ENCODE data around the gene ARNT2. TPM values are rescaled to one million over a fixed set of nuclear protein-coding genes. Genes with fewer than 3 reads are reported as not detected.

Gene ARNT2
- total and polyA plus RNA-seq, 3 donors from 2014 or later, result 34.3 to 58.7 (median 50.2) TPM

DNA sequence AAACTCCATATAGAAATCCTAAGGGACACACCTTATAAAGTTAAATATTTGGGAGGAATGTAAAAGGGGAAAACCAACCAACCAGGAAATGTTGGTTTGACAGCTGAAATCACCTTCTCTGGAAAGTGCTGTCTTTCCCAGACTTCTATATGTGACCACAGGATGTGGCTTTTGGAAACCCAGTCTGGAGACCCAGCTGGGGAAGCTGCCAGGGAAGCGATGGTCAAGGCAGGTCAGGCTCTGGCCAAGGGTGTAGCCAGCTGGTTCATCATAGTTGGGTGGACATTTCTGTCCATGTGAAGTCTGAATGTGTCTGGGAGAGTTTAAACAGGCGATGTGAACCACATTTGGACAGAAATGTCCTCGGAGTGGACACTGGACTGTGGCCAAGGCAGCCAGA is 73.9 kb downstream of the ARNT2 start:
- 91 to 93% methylated on average over 3 of the region's 3 CpGs for WGBS, 2 donors
- no peaks in the 10 kb centered on the region for H3K36me3 ChIP-seq (ENCODE audit: low read depth, missing control alignments)
- H3K9me3 ChIP-seq, result no peaks in the 10 kb centered on the region
- H3K27me3 ChIP-seq, result no peaks in the 10 kb centered on the region
- no peak overlapping the region for H3K4me3 ChIP-seq
- H3K27ac ChIP-seq, result no peak overlapping the region
- no peak for DNase-seq
- H3K4me1 ChIP-seq, result peaks cover 10% of the 10 kb centered on the region
- intact Hi-C loops (cut with DNase I; ENCODE audit: low total_unique reads), result no loop called here
- TF ChIP-seq POLR2A (IDR thresholded peaks at IDR 0.05), result no peak
- TF ChIP-seq, protein P1, sequence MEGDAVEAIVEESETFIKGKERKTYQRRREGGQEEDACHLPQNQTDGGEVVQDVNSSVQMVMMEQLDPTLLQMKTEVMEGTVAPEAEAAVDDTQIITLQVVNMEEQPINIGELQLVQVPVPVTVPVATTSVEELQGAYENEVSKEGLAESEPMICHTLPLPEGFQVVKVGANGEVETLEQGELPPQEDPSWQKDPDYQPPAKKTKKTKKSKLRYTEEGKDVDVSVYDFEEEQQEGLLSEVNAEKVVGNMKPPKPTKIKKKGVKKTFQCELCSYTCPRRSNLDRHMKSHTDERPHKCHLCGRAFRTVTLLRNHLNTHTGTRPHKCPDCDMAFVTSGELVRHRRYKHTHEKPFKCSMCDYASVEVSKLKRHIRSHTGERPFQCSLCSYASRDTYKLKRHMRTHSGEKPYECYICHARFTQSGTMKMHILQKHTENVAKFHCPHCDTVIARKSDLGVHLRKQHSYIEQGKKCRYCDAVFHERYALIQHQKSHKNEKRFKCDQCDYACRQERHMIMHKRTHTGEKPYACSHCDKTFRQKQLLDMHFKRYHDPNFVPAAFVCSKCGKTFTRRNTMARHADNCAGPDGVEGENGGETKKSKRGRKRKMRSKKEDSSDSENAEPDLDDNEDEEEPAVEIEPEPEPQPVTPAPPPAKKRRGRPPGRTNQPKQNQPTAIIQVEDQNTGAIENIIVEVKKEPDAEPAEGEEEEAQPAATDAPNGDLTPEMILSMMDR (IDR thresholded peaks at IDR 0.05), result no peak

DNA sequence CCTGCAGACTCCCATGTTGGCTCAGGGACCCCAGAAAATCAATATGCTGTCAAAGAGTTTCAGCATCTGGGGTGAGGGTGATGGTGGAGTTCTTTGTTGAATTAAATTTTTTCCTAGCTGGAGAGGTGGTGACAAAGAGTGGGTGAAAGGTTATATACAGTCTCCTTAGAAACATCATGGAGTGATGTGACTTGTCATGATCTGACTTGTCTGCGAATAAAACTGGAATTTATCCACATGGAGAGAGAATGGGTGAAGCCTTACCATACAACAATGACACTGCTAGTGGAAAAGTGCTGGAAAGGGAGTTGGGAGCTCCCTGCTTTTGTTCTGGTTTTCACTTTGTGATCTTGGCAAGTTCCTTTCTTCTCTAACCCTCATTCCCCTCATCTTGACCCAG is 75.0 kb downstream of the ARNT2 start:
- Histone ChIP-seq H3K9me3 (no peaks in the 10 kb centered on the region), H3K27ac (no peak overlapping the region), H3K27me3 (no peaks in the 10 kb centered on the region), H3K4me1 (peaks cover 16% of the 10 kb centered on the region), H3K4me3 (no peak overlapping the region), H3K36me3 (ENCODE audit: low read depth, missing control alignments) (no peaks in the 10 kb centered on the region)
- intact Hi-C loops (cut with DNase I; ENCODE audit: low total_unique reads), result no loop called here
- no peak for DNase-seq
- 82 to 97% methylated on average over 1 of the region's 1 CpG for WGBS, 2 donors
- TF ChIP-seq, protein P1 (IDR thresholded peaks at IDR 0.05), result no peak
- no peak for TF ChIP-seq POLR2A (IDR thresholded peaks at IDR 0.05)

DNA sequence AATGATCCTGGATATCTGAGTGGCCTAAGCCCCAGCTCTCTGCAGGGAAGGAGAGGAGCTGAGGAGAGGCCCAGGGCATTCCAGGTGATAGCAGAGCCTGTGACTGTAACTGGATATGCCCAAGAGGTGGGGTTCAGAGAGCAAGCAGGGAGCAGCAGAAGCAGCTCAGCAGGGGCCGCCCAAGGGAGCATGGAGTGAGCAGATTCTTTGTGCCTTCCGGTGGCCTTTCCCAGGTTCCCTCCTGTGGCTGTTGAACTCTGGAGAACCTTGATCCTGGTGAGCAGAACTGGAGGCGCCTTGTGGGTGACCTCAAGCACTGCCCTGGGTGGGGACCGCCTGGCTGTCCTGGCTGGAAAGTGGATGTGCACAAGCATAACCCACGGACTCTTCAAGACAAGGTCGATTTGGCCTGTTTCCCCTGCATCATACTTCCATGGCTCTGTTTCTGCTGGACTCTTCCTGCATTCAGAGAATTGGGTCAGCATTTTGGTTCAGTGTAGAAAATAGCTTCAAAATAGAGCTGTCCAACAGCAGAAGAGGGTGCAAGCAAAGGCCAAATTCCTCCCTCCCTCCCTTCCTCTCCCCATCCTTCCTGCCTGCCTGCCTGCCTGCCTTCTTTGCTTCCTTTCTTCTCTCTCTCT is 76.1 kb downstream of the ARNT2 start:
- Histone ChIP-seq H3K27me3 (no peaks in the 10 kb centered on the region), H3K4me1 (peaks cover 19% of the 10 kb centered on the region), H3K4me3 (no peak overlapping the region), H3K9me3 (no peaks in the 10 kb centered on the region), H3K36me3 (ENCODE audit: low read depth, missing control alignments) (no peaks in the 10 kb centered on the region), H3K27ac (no peak overlapping the region)
- 50 to 61% methylated on average over 5 to 6 of the region's 6 CpGs for WGBS, 2 donors
- intact Hi-C loops (cut with DNase I; ENCODE audit: low total_unique reads), result no loop called here
- TF ChIP-seq, protein P1 (IDR thresholded peaks at IDR 0.05), result no peak
- no peak for TF ChIP-seq POLR2A (IDR thresholded peaks at IDR 0.05)
- peak; percentile 63 for DNase-seq

DNA sequence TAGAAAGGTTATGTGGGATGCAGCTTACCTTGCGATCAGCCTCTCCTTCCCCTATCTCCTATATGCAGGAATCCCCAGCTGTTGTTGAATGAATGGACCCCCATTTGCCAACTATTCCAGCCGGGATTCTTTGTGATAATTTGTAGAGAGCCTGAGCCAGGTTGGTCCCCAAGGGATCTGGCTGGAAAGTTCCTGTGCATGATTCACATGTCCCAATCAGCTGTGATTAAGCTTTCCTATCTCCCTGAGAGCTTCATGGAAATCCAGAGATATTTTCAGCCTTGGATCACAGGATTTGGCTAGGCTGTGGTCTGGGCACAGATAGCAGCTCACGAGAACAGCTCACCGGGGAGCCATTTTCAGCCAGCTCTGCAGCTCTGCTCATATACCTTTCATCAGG is 76.7 kb downstream of the ARNT2 start:
- WGBS, 2 donors, result 33 to 41% methylated on average over 2 to 4 of the region's 4 CpGs
- Histone ChIP-seq H3K9me3 (no peaks in the 10 kb centered on the region), H3K27me3 (no peaks in the 10 kb centered on the region), H3K4me1 (peaks cover 19% of the 10 kb centered on the region), H3K4me3 (no peak overlapping the region), H3K27ac (no peak overlapping the region), H3K36me3 (ENCODE audit: low read depth, missing control alignments) (no peaks in the 10 kb centered on the region)
- TF ChIP-seq, protein P1 (IDR thresholded peaks at IDR 0.05), result no peak
- TF ChIP-seq POLR2A (IDR thresholded peaks at IDR 0.05), result no peak
- DNase-seq, result peak; percentile 65
- intact Hi-C loops (cut with DNase I; ENCODE audit: low total_unique reads), result no loop called here

DNA sequence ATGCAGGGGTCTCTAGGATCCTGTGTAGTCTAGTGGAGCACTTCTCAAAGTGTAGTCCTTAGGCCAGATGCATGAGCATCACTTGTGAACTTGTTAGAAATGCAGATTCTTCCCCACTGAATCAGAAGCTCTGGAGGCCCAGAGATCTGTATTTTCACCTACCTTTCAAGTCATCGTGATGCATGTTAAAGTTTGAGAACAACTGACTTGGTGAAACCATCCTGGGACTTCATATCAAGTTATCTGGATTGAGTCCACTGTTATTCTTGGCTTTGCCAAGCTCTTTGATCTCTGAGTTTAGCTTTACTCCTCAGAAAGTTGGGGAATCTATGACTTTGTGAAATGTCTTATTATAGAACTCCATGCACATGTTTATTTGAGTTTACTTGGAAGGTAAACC is 78.5 kb downstream of the ARNT2 start:
- H3K27ac ChIP-seq, result no peak overlapping the region
- DNase-seq, result no peak
- H3K4me3 ChIP-seq, result no peak overlapping the region
- H3K27me3 ChIP-seq, result no peaks in the 10 kb centered on the region
- H3K4me1 ChIP-seq, result peaks cover 19% of the 10 kb centered on the region
- no peaks in the 10 kb centered on the region for H3K36me3 ChIP-seq (ENCODE audit: low read depth, missing control alignments)
- intact Hi-C loops (cut with DNase I; ENCODE audit: low total_unique reads), result no loop called here
- H3K9me3 ChIP-seq, result no peaks in the 10 kb centered on the region
- TF ChIP-seq POLR2A (IDR thresholded peaks at IDR 0.05), result no peak
- TF ChIP-seq, protein P1 (IDR thresholded peaks at IDR 0.05), result no peak
- WGBS, 2 donors, result 75 to 82% methylated on average over 1 of the region's 1 CpG

All from testis (tissue), 3 donors.